PFSK-1 (cell line): ENCODE results near the gene MAPT.

Experiments used
- POLR2AphosphoS5 ChIP-seq: IDR thresholded peaks from 2 replicates; pipeline ENCODE4 v1.6.1; 2012; ENCODE audit warnings: low read depth, mild to moderate bottlenecking, control low read depth, low read length, moderate library complexity
- REST ChIP-seq, 2 experiments: IDR thresholded peaks; 2 replicates each; pipeline versions ENCODE4 v1.6.1 to v1.8.0; 2011 to 2012; ENCODE audit warnings: low read depth in 2 of 2, low read length in 2 of 2, control low read depth in 1 of 2, inconsistent platforms in 1 of 2, mild to moderate bottlenecking in 1 of 2, moderate library complexity in 1 of 2; ENCODE audit not compliant: insufficient read depth in 1 of 2
- TAF1 ChIP-seq: IDR thresholded peaks from 2 replicates; pipeline ENCODE4 v1.6.1; 2012; ENCODE audit warnings: low read length, control low read depth, borderline replicate concordance; ENCODE audit not compliant: insufficient read depth

- TF ChIP-seq REST (IDR thresholded peaks at IDR 0.05; ENCODE audit: insufficient read depth in 1 of 2, low read depth in 2 of 2, low read length in 2 of 2) = no peak
- TF ChIP-seq TAF1 = no peak
- TF ChIP-seq POLR2AphosphoS5 = no peak
Observed at GRCh38 chr17:46063241-46063640, 168.9 kb downstream of the MAPT start.
